Measurements from ENCODE around the gene PTGES3L.

PTGES3L gene

GRCh38 chr17:42979511-42980273 is at the start of gene PTGES3L:
Gene PTGES3L (minus strand): TSS chr17:42980080. CDS start chr17:42980053, 27 bp downstream.
- peak; percentile 39 for DNase-seq

DNA sequence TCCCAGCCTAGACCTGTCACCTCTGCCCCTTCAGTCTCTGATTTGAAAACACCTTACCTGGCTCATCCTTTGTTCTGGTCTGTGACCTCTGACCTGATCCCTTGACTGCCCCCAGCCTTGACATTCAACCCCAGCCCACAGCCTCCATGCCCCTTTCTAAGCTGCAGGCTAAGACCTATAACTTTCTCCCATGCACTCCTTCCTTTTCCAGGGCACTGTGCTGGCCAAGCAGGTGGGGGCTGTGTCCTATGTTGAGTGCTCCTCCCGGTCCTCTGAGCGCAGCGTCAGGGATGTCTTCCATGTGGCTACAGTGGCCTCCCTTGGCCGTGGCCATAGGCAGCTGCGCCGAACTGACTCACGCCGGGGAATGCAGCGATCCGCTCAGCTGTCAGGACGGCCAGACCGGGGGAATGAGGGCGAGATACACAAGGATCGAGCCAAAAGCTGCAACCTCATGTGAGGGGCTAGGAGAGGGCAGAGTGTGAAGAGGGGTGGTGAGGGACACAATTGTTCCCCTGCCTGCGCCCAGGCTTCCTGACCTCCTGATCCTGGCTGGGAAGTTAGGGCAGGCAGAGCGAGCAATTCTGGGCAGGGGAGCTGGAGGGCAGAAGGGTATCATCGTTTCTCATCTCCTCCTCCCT is 48.5 kb upstream of the PTGES3L start:
- no peak for DNase-seq

- DNase-seq: no peak
Measured at GRCh38 chr17:43027091-43028032, 47.5 kb upstream of the PTGES3L start.

GRCh38 chr17:43026595-43026994 is 46.7 kb upstream of the PTGES3L start:
- DNase-seq: no peak

- no peak for DNase-seq
Measured at GRCh38 chr17:43025766-43026537, 46.1 kb upstream of the PTGES3L start.

DNA sequence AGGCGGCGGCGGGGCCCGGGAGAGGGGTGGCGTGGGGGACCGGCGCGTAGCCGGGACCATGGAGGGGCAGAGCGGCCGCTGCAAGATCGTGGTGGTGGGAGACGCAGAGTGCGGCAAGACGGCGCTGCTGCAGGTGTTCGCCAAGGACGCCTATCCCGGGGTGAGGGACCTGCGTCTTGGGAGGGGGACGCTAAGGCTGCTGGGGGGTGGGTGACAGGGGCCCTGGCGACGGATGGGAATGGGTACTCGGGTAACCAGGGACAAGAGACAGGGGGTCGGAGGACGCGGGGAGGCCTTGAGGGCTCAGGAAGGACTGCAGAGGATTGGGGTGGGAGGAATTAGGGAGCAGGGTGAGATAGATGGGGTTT is 45.4 kb upstream of the PTGES3L start:
- DNase-seq: no peak

- DNase-seq: peak; percentile 80
Measured at GRCh38 chr17:43024407-43025289, 44.8 kb upstream of the PTGES3L start, which contains the start of gene RND2. Gene RND2 (plus strand): TSS chr17:43025231. CDS start chr17:43025348, 117 bp downstream.

GRCh38 chr17:43021741-43022512 is 42.0 kb upstream of the PTGES3L start, which contains the start of gene VAT1:
Gene VAT1 (minus strand): TSS chr17:43022385. CDS start chr17:43022322, 63 bp downstream.
- DNase-seq: peak; percentile 54

GRCh38 chr17:43020789-43021740 is 41.2 kb upstream of the PTGES3L start:
- DNase-seq: no peak

GRCh38 chr17:43020030-43020621 is 40.2 kb upstream of the PTGES3L start:
- DNase-seq: no peak

GRCh38 chr17:43019418-43019817 is 39.5 kb upstream of the PTGES3L start:
- DNase-seq: no peak

DNA sequence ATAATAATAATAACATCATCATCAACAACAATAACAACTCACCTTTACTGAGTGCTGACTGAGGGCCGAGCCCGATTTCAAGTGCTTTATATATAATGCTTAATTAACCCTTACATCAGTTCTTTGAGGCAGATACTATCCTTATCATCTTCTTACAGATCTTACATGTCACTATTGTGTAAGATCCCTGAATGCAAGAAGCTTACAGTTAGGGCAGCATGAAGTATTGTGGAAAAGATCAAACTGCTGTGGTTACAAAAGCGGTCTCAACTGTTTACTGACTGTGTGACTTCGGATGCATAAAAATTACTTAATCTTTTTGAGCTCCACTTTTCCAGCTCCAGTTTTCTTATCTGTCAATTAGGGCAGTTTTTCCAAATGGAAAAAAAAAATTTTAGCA is 39.1 kb upstream of the PTGES3L start:
- no peak for DNase-seq

- no peak for DNase-seq
Measured at GRCh38 chr17:43018008-43018853, 38.4 kb upstream of the PTGES3L start.

- no peak for DNase-seq
Measured at GRCh38 chr17:43016216-43016615, 36.3 kb upstream of the PTGES3L start.

DNA sequence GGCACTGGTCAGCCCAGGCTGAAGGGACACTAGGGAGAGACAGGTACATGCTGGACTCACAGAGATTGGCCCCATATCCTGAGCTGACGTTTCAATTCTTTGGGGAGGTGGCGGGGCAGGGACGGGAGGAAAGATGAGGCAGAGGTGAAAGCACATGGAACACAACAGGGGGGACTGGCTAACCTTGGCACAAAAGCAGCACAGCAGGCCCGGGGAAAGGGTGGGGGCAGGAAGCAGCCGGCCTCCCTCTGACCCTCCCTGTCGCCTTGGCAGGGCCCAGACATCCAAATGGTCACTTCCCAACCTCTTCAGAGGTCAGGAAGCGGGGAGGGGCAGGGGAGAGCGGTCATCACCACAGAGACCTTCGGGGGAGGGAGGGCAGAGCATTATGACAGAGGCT is 35.7 kb upstream of the PTGES3L start:
- no peak for DNase-seq

DNA sequence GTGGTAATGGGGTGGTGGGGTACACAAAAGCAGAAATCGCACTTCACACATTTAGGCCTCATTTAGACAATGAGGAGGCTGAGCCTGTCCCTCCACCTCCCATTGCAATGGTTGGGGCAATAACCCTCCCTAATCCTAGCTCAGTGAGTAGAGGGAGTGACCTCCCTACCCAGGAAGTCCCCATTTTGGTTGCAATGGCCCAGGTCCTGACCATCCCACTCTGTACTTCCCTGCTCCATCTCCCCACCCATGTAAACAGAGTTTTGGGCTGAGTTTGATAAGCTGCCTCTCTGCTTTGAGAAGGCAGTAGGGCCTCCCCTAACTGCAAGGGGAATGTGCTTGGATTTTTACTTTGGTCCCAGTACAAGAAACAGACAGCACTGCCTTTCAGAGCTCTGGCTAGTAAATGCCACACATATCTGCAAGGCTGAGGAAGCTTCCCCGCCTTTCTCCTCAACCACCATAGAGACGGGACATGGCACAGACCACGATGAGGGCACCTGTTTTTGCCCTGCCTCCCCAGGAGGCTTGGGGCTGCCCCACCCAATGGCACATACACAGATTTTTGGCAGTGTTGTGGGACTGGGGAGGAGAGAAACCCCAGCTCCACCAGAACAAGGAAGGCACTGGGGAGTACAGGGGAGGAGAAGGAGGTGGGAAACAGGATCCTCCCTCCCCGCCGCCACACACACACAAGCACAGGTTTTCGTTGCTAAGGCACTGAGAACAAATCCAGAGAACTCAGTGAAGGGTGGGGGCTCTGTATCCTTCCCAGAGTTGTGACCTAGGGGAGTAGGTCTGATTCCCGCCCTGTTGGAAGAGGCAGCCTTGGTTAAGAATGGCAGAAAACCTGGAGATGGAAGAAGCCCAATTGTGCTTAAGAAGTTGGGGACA is 35.0 kb upstream of the PTGES3L start:
- no peak for DNase-seq
